SKM-1 treated with dmso at 0.1 percent for 144 hours (cell line): ENCODE data around the gene KIRREL3.

Experiments used
- DNase-seq: peaks from one replicate; lab custom pipeline; 2025; ENCODE audit not compliant: unreplicated experiment; lab: John Stamatoyannopoulos, UW

The KIRREL3 gene

GRCh38 chr11:126495281-126496220 is 505.0 kb downstream of the KIRREL3 start:
- no peak for DNase-seq

- no peak for DNase-seq
These were observed 505.7 kb downstream of the KIRREL3 start for GRCh38 chr11:126494831-126495230.

- no peak for DNase-seq
These were observed 508.1 kb downstream of the KIRREL3 start for GRCh38 chr11:126492331-126493082.

- no peak for DNase-seq
These were observed 509.5 kb downstream of the KIRREL3 start for GRCh38 chr11:126491092-126491491.

GRCh38 chr11:126489836-126490660 is 510.5 kb downstream of the KIRREL3 start:
- no peak for DNase-seq

GRCh38 chr11:126488591-126489370 is 511.8 kb downstream of the KIRREL3 start:
- no peak for DNase-seq

- peak; percentile 8 for DNase-seq
These were observed 512.9 kb downstream of the KIRREL3 start for GRCh38 chr11:126487711-126488110.

- DNase-seq: no peak
These were observed 514.5 kb downstream of the KIRREL3 start for GRCh38 chr11:126485986-126486635.

GRCh38 chr11:126485021-126485792 is 515.4 kb downstream of the KIRREL3 start:
- DNase-seq: peak; percentile 3

- DNase-seq: no peak
These were observed 516.3 kb downstream of the KIRREL3 start for GRCh38 chr11:126484266-126484665.

- DNase-seq: no peak
These were observed 516.9 kb downstream of the KIRREL3 start for GRCh38 chr11:126483621-126484195.

GRCh38 chr11:126482586-126483108 is 517.9 kb downstream of the KIRREL3 start:
- no peak for DNase-seq

GRCh38 chr11:126481303-126481680 is 519.3 kb downstream of the KIRREL3 start:
- no peak for DNase-seq

GRCh38 chr11:126480410-126481302 is 519.9 kb downstream of the KIRREL3 start:
- peak; percentile 85 for DNase-seq

- no peak for DNase-seq
These were observed 520.6 kb downstream of the KIRREL3 start for GRCh38 chr11:126480015-126480409.

- no peak for DNase-seq
These were observed 521.2 kb downstream of the KIRREL3 start for GRCh38 chr11:126479178-126479930.

GRCh38 chr11:126478466-126478865 is 522.1 kb downstream of the KIRREL3 start:
- DNase-seq: no peak
